GM12878 (cell line): ENCODE data around the gene GRIK1. TPM values are rescaled to one million over a fixed set of nuclear protein-coding genes. Genes with fewer than 3 reads are reported as not detected.

ENCODE experiments used
- ATAC-seq: fragments of 200-7000 bp; cut with Tn5 transposase; 3 replicates; pipeline ENCODE4 v1.9.1; 2020; ENCODE audit warnings: mild to moderate bottlenecking, moderate library complexity
- BruUV-seq: library from RNA; stranded (reverse); fragments of 400-500 nt; replicated peaks from 2 replicates; lab custom pipeline; 2021; lab: Mats Ljungman, UMichigan
- CTCF ChIA-PET: fragments of 300-600 bp; sonication (Branson Sonifier 250); formaldehyde crosslinking; extraction: SDS; loops from one replicate; lab custom pipeline; 2021; ENCODE audit warnings: inconsistent platforms; lab: Yijun Ruan, JAX
- POLR2A ChIA-PET: fragments of 350-600 bp; formaldehyde crosslinking; extraction: SDS; loops from one replicate; lab custom pipeline; 2021; ENCODE audit warnings: inconsistent platforms; lab: Charles Lee
- RAD21 ChIA-PET: fragments of 300-600 bp; sonication (Branson Sonifier 250); formaldehyde crosslinking; loops from one replicate; lab custom pipeline; 2023; ENCODE audit warnings: antibody characterized with exemption; ENCODE audit not compliant: unreplicated experiment; lab: Charles Lee
- SMC1A ChIA-PET: fragments of 300-600 bp; sonication (Branson Sonifier 250); formaldehyde crosslinking; loops from one replicate; lab custom pipeline; 2023; ENCODE audit not compliant: unreplicated experiment, uncharacterized antibody; lab: Charles Lee
- DNase-seq: peaks from one replicate; pipeline ENCODE4 v3.0.0-alpha.2; 2011; ENCODE audit warnings: low read depth, low spot score
- FAIRE-seq: peaks from 3 replicates; lab custom pipeline; 2011; peaks lifted over from hg19 to GRCh38; lab: Jason Lieb, UNC
- H2AFZ ChIP-seq: 2 replicates; pipeline ENCODE4 v1.6.0; 2011; ENCODE audit warnings: low read depth, low read length, control low read depth; ENCODE audit not compliant: control insufficient read depth
- H3K27ac ChIP-seq: 2 replicates; pipeline ENCODE4 v1.5.1; 2011; ENCODE audit warnings: control low read depth; ENCODE audit not compliant: control insufficient read depth, insufficient read depth
- H3K27me3 ChIP-seq, 2 experiments: replicated peaks in 1 of 2; 2 replicates each; pipeline versions ENCODE4 v1.6.0 to v1.6.1; 2011; ENCODE audit warnings: low read length in 1 of 2; ENCODE audit not compliant: control insufficient read depth in 2 of 2, insufficient read depth in 2 of 2
- H3K36me3 ChIP-seq, 2 experiments: 2 replicates each; pipeline ENCODE4 v1.5.1; 2011; ENCODE audit warnings: low read length in 1 of 2; ENCODE audit not compliant: control insufficient read depth in 2 of 2, insufficient read depth in 2 of 2
- H3K4me1 ChIP-seq: 2 replicates; pipeline ENCODE4 v1.6.1; 2011; ENCODE audit warnings: mild to moderate bottlenecking, low read length, moderate library complexity, mixed read lengths; ENCODE audit not compliant: control insufficient read depth, insufficient read depth
- H3K4me2 ChIP-seq: 2 replicates; pipeline ENCODE4 v1.6.0; 2011; ENCODE audit warnings: control low read depth; ENCODE audit not compliant: control insufficient read depth, insufficient read depth
- H3K4me3 ChIP-seq: fragments of 200-600 bp; sonication (generic); 2 replicates; pipeline ENCODE4 v1.5.1; 2016
- H3K79me2 ChIP-seq: 2 replicates; pipeline ENCODE4 v1.6.0; 2011; ENCODE audit warnings: low read length; ENCODE audit not compliant: control insufficient read depth, insufficient read depth
- H3K9ac ChIP-seq: 2 replicates; pipeline ENCODE4 v1.8.0; 2011; ENCODE audit warnings: low read length, control low read depth, mixed read lengths; ENCODE audit not compliant: control insufficient read depth, insufficient read depth
- H3K9me3 ChIP-seq: replicated peaks from 3 replicates; pipeline ENCODE4 v1.5.1; 2011; ENCODE audit warnings: mild to moderate bottlenecking, low read length; ENCODE audit not compliant: control insufficient read depth, insufficient read depth
- H4K20me1 ChIP-seq: 2 replicates; pipeline ENCODE4 v1.6.0; 2011; ENCODE audit not compliant: control insufficient read depth, insufficient read depth
- BCL11A ChIP-seq: IDR thresholded peaks from 2 replicates; pipeline ENCODE4 v1.6.1; 2011; ENCODE audit warnings: low read depth, low read length
- BRCA1 ChIP-seq: IDR thresholded peaks from 2 replicates; pipeline ENCODE4 v1.6.1; 2011; ENCODE audit warnings: low read depth, low read length, improper control_type of control experiment
- CREB1 ChIP-seq: IDR thresholded peaks from 2 replicates; pipeline ENCODE4 v1.6.1; 2012; ENCODE audit warnings: low read depth, mild to moderate bottlenecking, inconsistent platforms
- NBN ChIP-seq: fragments of 450-650 bp; IDR thresholded peaks from 2 replicates; pipeline ENCODE4 v1.6.1; 2016
- POLR2AphosphoS2 ChIP-seq: IDR thresholded peaks from 2 replicates; pipeline ENCODE4 v1.6.1; 2011; ENCODE audit warnings: low read depth, mild to moderate bottlenecking, low read length, improper control_type of control experiment, moderate library complexity
- RAD51 ChIP-seq: fragments of 450-650 bp; IDR thresholded peaks from 2 replicates; pipeline ENCODE4 v1.6.1; 2016; ENCODE audit warnings: moderate library complexity, mild to moderate bottlenecking, inconsistent platforms
- WGBS: methylation state at CpG from one replicate; pipeline ENCODE4 v1.1.6; 2016; ENCODE audit warnings: low lambda C conversion rate; ENCODE audit not compliant: insufficient replicate concordance, insufficient coverage; ENCODE audit errors: missing lambda C conversion rate; 5-methylcytosine and 5-hydroxymethylcytosine counted together
- in situ Hi-C: fragments of 300-500 bp; cut with MboI; formaldehyde crosslinking; loops from 9 replicates; pipeline ENCODE4 v1.14.3; 2018; ENCODE audit warnings: mixed read lengths
- intact Hi-C: fragments of 100-400 bp; cut with micrococcal nuclease; formaldehyde crosslinking; loops from one replicate; pipeline ENCODE4 v1.14.2; 2022; ENCODE audit not compliant: unreplicated experiment
- polyA plus RNA-seq, 11 experiments: library from polyadenylated mRNA; depleted of rRNA in 4 of 11; unstranded in 6 of 11; stranded (reverse) in 5 of 11; fragments of >200 nt; fragmentation: Nextera tagmentation in 4 of 11; fragmentation: Illumina TruSeq in 1 of 11; extraction: Ambion mirVana in 4 of 11; extraction: Trizol in 1 of 11; gene quantifications; 1 replicate in 1 of 11; 2 replicates in 10 of 11; pipeline versions ENCODE4 v1.2.1 to v1.2.3, GENCODE V29; 2011 to 2016; ENCODE audit warnings: inconsistent platforms in 2 of 11, missing spikeins in 2 of 11, low read depth in 1 of 11
- total RNA-seq, 4 experiments: library from RNA; depleted of rRNA in 3 of 4; stranded (reverse); fragments of >200 nt in 3 of 4; fragmentation: Illumina TruSeq in 1 of 4; extraction: Trizol in 1 of 4; gene quantifications; 2 replicates each; pipeline versions ENCODE4 v1.2.1 to v1.2.3, GENCODE V29; 2013 to 2021
- TF ChIP-seq, protein P1 (sequence below): fragments of 450-650 bp; conservative IDR thresholded peaks from 2 replicates; pipeline ENCODE4 v1.6.1; 2017; ENCODE audit warnings: mild to moderate bottlenecking, moderate library complexity

GRIK1 gene
- total and polyA plus RNA-seq, 10 of the 15 experiments (the other 5 are each of a cell fraction or from before 2014, with no cell fraction given), result 0.05 to 0.13 (median 0.09) TPM; not detected in 7

GRCh38 chr21:29873908-29874307 is 65.9 kb downstream of the GRIK1 start:
- Histone ChIP-seq H3K9me3 (no peaks in the 10 kb centered on the region), H3K27ac (no peak overlapping the region), H3K36me3 (no peaks in the 10 kb centered on the region), H2AFZ (no peak overlapping the region), H3K79me2 (no peaks in the 10 kb centered on the region), H3K4me3 (no peak overlapping the region), H3K27me3 (no peaks in the 10 kb centered on the region), H3K4me2 (no peak overlapping the region), H3K4me1 (no peaks in the 10 kb centered on the region), H4K20me1 (no peaks in the 10 kb centered on the region), H3K9ac (no peak overlapping the region)
- RAD21 ChIA-PET, result no interaction called here
- SMC1A ChIA-PET, result no interaction called here
- intact Hi-C loops (no loop called here), in situ Hi-C loops (no loop called here)
- WGBS, result 38% methylated on average over 12 of the region's 12 CpGs
- no TSS peak for BruUV-seq
- no peak for ATAC-seq
- DNase-seq, result no peak
- TF ChIP-seq, protein P1, sequence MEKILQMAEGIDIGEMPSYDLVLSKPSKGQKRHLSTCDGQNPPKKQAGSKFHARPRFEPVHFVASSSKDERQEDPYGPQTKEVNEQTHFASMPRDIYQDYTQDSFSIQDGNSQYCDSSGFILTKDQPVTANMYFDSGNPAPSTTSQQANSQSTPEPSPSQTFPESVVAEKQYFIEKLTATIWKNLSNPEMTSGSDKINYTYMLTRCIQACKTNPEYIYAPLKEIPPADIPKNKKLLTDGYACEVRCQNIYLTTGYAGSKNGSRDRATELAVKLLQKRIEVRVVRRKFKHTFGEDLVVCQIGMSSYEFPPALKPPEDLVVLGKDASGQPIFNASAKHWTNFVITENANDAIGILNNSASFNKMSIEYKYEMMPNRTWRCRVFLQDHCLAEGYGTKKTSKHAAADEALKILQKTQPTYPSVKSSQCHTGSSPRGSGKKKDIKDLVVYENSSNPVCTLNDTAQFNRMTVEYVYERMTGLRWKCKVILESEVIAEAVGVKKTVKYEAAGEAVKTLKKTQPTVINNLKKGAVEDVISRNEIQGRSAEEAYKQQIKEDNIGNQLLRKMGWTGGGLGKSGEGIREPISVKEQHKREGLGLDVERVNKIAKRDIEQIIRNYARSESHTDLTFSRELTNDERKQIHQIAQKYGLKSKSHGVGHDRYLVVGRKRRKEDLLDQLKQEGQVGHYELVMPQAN, result no peak
- no peak for TF ChIP-seq POLR2AphosphoS2
- no peak for FAIRE-seq
- POLR2A ChIA-PET, result no interaction called here
- CTCF ChIA-PET, result no interaction called here

GRCh38 chr21:29870814-29871213 is 69.0 kb downstream of the GRIK1 start:
- FAIRE-seq, result no peak
- H3K9me3 ChIP-seq, result no peaks in the 10 kb centered on the region
- no peak overlapping the region for H3K4me3 ChIP-seq
- TF ChIP-seq BRCA1 (no peak), CREB1 (no peak), BCL11A (no peak), NBN (no peak), RAD51 (no peak)
- BruUV-seq, result no TSS peak
- SMC1A ChIA-PET, result no interaction called here
- no peak overlapping the region for H3K9ac ChIP-seq
- WGBS, result 38% methylated on average over 6 of the region's 6 CpGs
- RAD21 ChIA-PET, result interaction anchor here (0.7 kb wide), 1 partner anchor 35 kb away, joined by 3 read pairs; no protein-coding TSS in a partner anchor
- CTCF ChIA-PET, result no interaction called here
- H2AFZ ChIP-seq, result no peak overlapping the region
- intact Hi-C loops, result no loop called here
- POLR2A ChIA-PET, result no interaction called here
- no peak for DNase-seq
- H3K4me1 ChIP-seq, result no peaks in the 10 kb centered on the region
- no peak overlapping the region for H3K27ac ChIP-seq
- H3K4me2 ChIP-seq, result no peak overlapping the region
- ATAC-seq, result no peak
- H4K20me1 ChIP-seq, result no peaks in the 10 kb centered on the region
- no peaks in the 10 kb centered on the region for H3K27me3 ChIP-seq
- no peaks in the 10 kb centered on the region for H3K79me2 ChIP-seq
- no peaks in the 10 kb centered on the region for H3K36me3 ChIP-seq
- in situ Hi-C loops, result no loop called here
